Inferior parietal cortex (tissue), 1 donor: ENCODE measurements around the gene GCG.

Source experiments
- DNase-seq: peaks from one replicate; pipeline ENCODE4 v3.0.0-alpha.2; 2016; ENCODE audit errors: extremely low spot score

The GCG gene

GRCh38 chr2:162103443-162104009 is 48.5 kb downstream of the GCG start:
- no peak for DNase-seq

- DNase-seq, result no peak
These were observed 51.5 kb downstream of the GCG start for GRCh38 chr2:162100579-162100978.

- no peak for DNase-seq
These were observed 52.2 kb downstream of the GCG start for GRCh38 chr2:162099836-162100235.
